ENCODE results near the gene CCNY. TPM values are rescaled to one million over a fixed set of nuclear protein-coding genes. Genes with fewer than 3 reads are reported as not detected.

CCNY gene
- total RNA-seq, 2 experiments from 2014 or later, result 37.0 to 55.8 TPM

DNA sequence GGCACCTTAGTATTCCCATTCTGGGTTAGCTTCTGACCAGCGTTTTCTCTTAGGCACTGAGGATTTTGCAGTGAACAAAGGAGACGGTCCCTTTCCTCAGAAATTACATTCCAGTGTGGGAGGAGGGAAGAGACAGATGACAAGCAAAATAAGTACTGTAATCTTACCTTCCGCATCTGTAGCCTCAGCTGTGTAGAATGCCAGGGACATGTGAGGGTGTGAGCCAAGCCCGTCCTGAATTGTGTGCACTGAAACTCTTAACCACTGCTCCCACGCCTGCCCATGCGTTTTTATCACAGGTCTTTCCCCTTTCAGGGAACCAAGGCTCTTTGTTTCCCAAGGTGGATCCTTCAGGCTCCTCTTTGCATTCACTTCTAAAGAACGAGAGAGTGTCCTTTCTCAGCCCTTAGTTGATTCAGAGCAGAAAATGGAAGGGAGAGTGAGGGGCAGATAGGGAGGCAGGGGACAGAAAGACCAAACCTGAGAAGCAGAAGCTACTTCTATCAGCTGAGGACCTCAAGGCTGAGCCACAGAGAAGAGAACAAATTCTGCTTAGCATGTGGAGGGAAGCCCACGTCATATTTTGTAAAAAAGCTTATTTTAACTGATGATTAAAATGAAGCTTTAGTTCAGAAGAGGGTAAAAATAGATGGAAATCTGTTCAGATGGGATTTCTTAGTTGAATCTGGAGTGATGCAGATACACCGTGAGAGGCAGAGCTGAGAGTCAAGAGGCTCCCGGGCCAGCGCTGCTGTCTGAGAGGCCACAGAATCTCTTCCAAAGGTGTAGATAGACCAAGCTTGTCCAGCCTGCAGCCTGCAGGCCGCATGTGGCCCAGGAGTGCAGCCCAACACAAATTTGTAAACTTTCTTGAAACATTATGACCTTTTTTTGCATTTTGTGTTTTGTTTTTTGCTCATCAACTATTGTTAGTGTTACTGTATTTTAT, 122.5 kb downstream of the CCNY start:
- DNase-seq (ENCODE audit: low spot score), result no peak
- Histone ChIP-seq H3K27ac (ENCODE audit: low read depth, low read length, poor library complexity, severe bottlenecking) (no peak overlapping the region), H4K20me1 (ENCODE audit: insufficient read depth, low read length) (no peaks in the 10 kb centered on the region), H3K4me3 (ENCODE audit: low read depth, low read length, poor library complexity, severe bottlenecking) (no peak overlapping the region), H3K4me1 (ENCODE audit: insufficient read depth, low read length, poor library complexity, severe bottlenecking) (peaks cover 23% of the 10 kb centered on the region), H3K9me2 (ENCODE audit: insufficient read depth, low read length) (no peaks in the 10 kb centered on the region), H3K36me3 (ENCODE audit: insufficient read depth, low read length) (no peaks in the 10 kb centered on the region), H2AFZ (ENCODE audit: low read length) (no peak overlapping the region), H3K4me2 (ENCODE audit: low read length) (no peak overlapping the region), H3K79me2 (ENCODE audit: insufficient read depth, low read depth, low read length) (peaks cover 7% of the 10 kb centered on the region; the same call in 1 of the 2 replicates), H3K9me3 (ENCODE audit: low read length) (no peaks in the 10 kb centered on the region)
- POLR2A ChIA-PET, result interaction anchor here (1.1 kb wide), 1 partner anchor 8 kb away, joined by 3 read pairs; no protein-coding TSS in a partner anchor
- CTCF ChIA-PET (ENCODE audit: unreplicated experiment), result no interaction called here
- BruUV-seq (replicated peaks), result no TSS peak
- TF ChIP-seq EZH2phosphoT487 (IDR thresholded peaks at IDR 0.05; ENCODE audit: borderline replicate concordance, low read depth, low read length) (no peak), CTCF (conservative IDR thresholded peaks at IDR 0.05; ENCODE audit: low read length) (no peak)
- intact Hi-C loops (cut with micrococcal nuclease; ENCODE audit: unreplicated experiment), result no loop called here

- 0 out of 2 replicates have a peak, but pooled peaks cover 4% of the 10 kb centered on the region for H4K20me1 ChIP-seq (ENCODE audit: insufficient read depth, low read length)
- H3K79me2 ChIP-seq (ENCODE audit: insufficient read depth, low read depth, low read length), result peaks cover 7% of the 10 kb centered on the region; the same call in 1 of the 2 replicates
- no peak overlapping the region for H2AFZ ChIP-seq (ENCODE audit: low read length)
- no peak overlapping the region for H3K27ac ChIP-seq (ENCODE audit: low read depth, low read length, poor library complexity, severe bottlenecking)
- BruUV-seq (replicated peaks), result no TSS peak
- no peaks in the 10 kb centered on the region for H3K9me2 ChIP-seq (ENCODE audit: insufficient read depth, low read length)
- TF ChIP-seq CTCF (conservative IDR thresholded peaks at IDR 0.05; ENCODE audit: low read length) (no peak), EZH2phosphoT487 (IDR thresholded peaks at IDR 0.05; ENCODE audit: borderline replicate concordance, low read depth, low read length) (no peak)
- CTCF ChIA-PET (ENCODE audit: unreplicated experiment), result no interaction called here
- POLR2A ChIA-PET, result interaction anchor here (0.6 to 1.1 kb wide), 3 partner anchors 9 to 198 kb away, joined by 3 read pairs; no protein-coding TSS in a partner anchor
- H3K4me1 ChIP-seq (ENCODE audit: insufficient read depth, low read length, poor library complexity, severe bottlenecking), result peaks cover 24% of the 10 kb centered on the region
- H3K36me3 ChIP-seq (ENCODE audit: insufficient read depth, low read length), result no peaks in the 10 kb centered on the region
- intact Hi-C loops (cut with micrococcal nuclease; ENCODE audit: unreplicated experiment), result no loop called here
- no peak overlapping the region for H3K4me2 ChIP-seq (ENCODE audit: low read length)
- no peaks in the 10 kb centered on the region for H3K9me3 ChIP-seq (ENCODE audit: low read length)
- no peak for DNase-seq (ENCODE audit: low spot score)
- no peak overlapping the region for H3K4me3 ChIP-seq (ENCODE audit: low read depth, low read length, poor library complexity, severe bottlenecking)
Measured at GRCh38 chr10:35459449-35459847, 123.1 kb downstream of the CCNY start.

All from OCI-LY7 (cell line).